Heart left ventricle (tissue), 16 donors: ENCODE data around the gene CDCP2. TPM values are rescaled to one million over a fixed set of nuclear protein-coding genes. Genes with fewer than 3 reads are reported as not detected.

Source experiments
- ATAC-seq, 4 donors: fragments of 200-7000 bp; cut with Tn5 transposase; one replicate each; pipeline ENCODE4 v1.9.1; 2020 to 2022; ENCODE audit warnings: moderate library complexity in 4 of 4, mild to moderate bottlenecking in 3 of 4, moderate number of reproducible peaks in 1 of 4
- DNase-seq, 5 donors: peaks; one replicate each; pipeline ENCODE4 v3.0.0-alpha.2; 2020
- H3K27ac ChIP-seq, 12 donors: fragments of 200-600 bp; sonication (generic) in 4 of 12; one replicate each; pipeline versions ENCODE4 v1.5.0 to v1.8.0; 2016 to 2022; ENCODE audit warnings: mild to moderate bottlenecking in 2 of 12
- H3K27me3 ChIP-seq, 9 donors: fragments of 200-600 bp; sonication (generic) in 2 of 9; one replicate each; pipeline versions ENCODE4 v1.5.1 to v1.8.0; 2016 to 2022; ENCODE audit warnings: mild to moderate bottlenecking in 3 of 9
- H3K36me3 ChIP-seq, 9 donors: fragments of 200-600 bp; sonication (generic) in 2 of 9; one replicate each; pipeline versions ENCODE4 v1.5.0 to v1.8.0; 2018 to 2022; ENCODE audit warnings: mild to moderate bottlenecking in 2 of 9
- H3K4me1 ChIP-seq, 12 donors: fragments of 200-600 bp; sonication (generic) in 4 of 12; one replicate each; pipeline versions ENCODE4 v1.5.0 to v1.8.0; 2016 to 2022; ENCODE audit warnings: mild to moderate bottlenecking in 3 of 12
- H3K4me3 ChIP-seq, 12 donors: fragments of 200-600 bp; sonication (generic) in 4 of 12; one replicate each; pipeline versions ENCODE4 v1.5.0 to v1.8.0; 2017 to 2022; ENCODE audit warnings: mild to moderate bottlenecking in 9 of 12, moderate library complexity in 4 of 12
- H3K9me3 ChIP-seq, 12 donors: fragments of 200-600 bp; sonication (generic) in 4 of 12; one replicate each; pipeline versions ENCODE4 v1.5.0 to v1.8.0; 2016 to 2022; ENCODE audit warnings: mild to moderate bottlenecking in 1 of 12
- CTCF ChIP-seq, 12 donors: fragments of 200-600 bp; sonication (generic) in 4 of 12; IDR thresholded peaks; one replicate each; pipeline versions ENCODE4 v1.5.0 to v1.8.0; 2018 to 2022; ENCODE audit warnings: antibody characterized with exemption in 12 of 12, mild to moderate bottlenecking in 5 of 12
- POLR2A ChIP-seq, 2 donors: fragments of 450-650 bp; IDR thresholded peaks; one replicate each; pipeline ENCODE4 v1.6.1; 2017; ENCODE audit warnings: antibody characterized with exemption in 2 of 2, mild to moderate bottlenecking in 2 of 2, moderate library complexity in 2 of 2
- WGBS, 4 donors: extraction: QIAGEN DNeasy Blood & Tissue Kit in 2 of 4; methylation state at CpG; one replicate each; pipeline versions ENCODE4 v1.1.5 to v1.1.7; 2013 to 2018; 5-methylcytosine and 5-hydroxymethylcytosine counted together
- intact Hi-C, 10 donors: fragments of 100-400 bp; cut with DNase I; formaldehyde crosslinking; loops; one replicate each; pipeline versions ENCODE4 v1.11.1 to v1.14.2; 2022
- polyA plus RNA-seq, 2 donors: library from polyadenylated mRNA; stranded (reverse); fragments of 200-250 nt; gene quantifications; one replicate each; pipeline ENCODE4 v1.2.3, GENCODE V29; 2013
- total RNA-seq, 9 donors: library from RNA; depleted of rRNA in 2 of 9; stranded (reverse); fragments of >200 nt in 2 of 9; fragmentation: NEBNext Ultra II Directional in 3 of 9; extraction: Animal tissue kit (Norgen Biotek cat#: 25700) in 3 of 9; gene quantifications; one replicate each; pipeline versions ENCODE4 v1.1.0 to v1.2.4, GENCODE V29; 2016 to 2023
- donor health status: ischemic (EF 13 %, LVEDD 7.1; RV severe dilation, severe dysfunction).
- donor health status: healthy with polysubstance abuse.
- donor health status: DM: no; HTN: yes; CAD: no.
- donor health status: DM: no; HTN: no; CAD: no.
- donor health status: ischemic (EF 25% LVEDD 6.9; RV normal size, moderate dysfunction).
- donor health status: ischemic (EF 25% LVEDD 5.7; RV mildly dilated, moderate dysfunction).
- donor health status: healthy.
- donor health status: DM: yes; HTN: yes; CAD: no.
- donor health status: ischemic (EF 35%, LVEDD 5.7; RV mildly dilated, moderate dysfunction).
- donor health status: nonischemic (EF 11% LVEDD 7.7; RV severe dilation, severe dysfunction).
- donor health status: DM: yes; HTN: yes; CAD: no.
- donor health status: PGD.
- donor health status: ischemic (EF 29% LVEDD 5.4; RV normal size, mild dysfunction).
- donor health status: nonischemic (EF 23%, LVEDD 6.1; RV moderate dilation, normal function).

Gene CDCP2
- total and polyA plus RNA-seq, 11 donors: 0.29 TPM; not detected in 10

DNA sequence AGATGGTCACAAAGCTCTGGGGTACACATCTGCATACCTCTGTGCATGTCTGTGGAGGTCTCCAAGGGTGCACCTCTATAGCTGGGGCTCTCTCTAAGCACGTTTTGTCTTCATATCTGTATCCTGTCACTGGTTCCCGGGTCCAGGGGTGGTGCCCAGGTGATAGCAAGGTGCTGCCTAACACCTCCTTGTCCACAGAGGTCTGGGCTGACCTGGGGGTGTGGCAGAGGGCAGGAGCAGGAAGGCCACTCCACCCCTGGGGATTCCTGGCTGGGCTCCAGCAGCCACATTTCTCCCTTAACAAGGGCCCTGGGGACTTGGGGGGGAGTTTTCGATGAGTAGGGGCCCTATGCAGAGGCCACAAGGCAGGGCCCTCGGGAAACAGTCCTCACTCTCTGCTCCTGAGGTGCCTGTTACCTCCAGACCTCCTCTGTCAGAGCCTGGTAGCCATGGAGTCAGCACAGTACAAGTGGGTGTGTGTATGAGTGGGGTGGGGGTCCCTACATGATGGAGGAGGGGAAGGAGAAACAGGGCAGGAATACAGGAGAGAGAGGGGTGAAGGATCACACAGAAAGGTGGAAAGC is 7.0 kb upstream of the CDCP2 start:
- Histone ChIP-seq H3K9me3 (no peaks in the 10 kb centered on the region), H3K27ac (no peak overlapping the region), H3K36me3 (no peaks in the 10 kb centered on the region), H3K27me3 (no peaks in the 10 kb centered on the region), H3K4me1 (peaks cover 0 to 7% (median 0%) of the 10 kb centered on the region in 12 donors), H3K4me3 (no peak overlapping the region)
- ATAC-seq: peak in 1 of 4 donors; percentile 27
- DNase-seq: no peak
- TF ChIP-seq POLR2A (IDR thresholded peaks at IDR 0.05): no peak
- intact Hi-C loops: no loop called here
- 57 to 73% (median 70%) methylated on average over 3 to 4 of the region's 4 CpGs for WGBS, 4 donors

DNA sequence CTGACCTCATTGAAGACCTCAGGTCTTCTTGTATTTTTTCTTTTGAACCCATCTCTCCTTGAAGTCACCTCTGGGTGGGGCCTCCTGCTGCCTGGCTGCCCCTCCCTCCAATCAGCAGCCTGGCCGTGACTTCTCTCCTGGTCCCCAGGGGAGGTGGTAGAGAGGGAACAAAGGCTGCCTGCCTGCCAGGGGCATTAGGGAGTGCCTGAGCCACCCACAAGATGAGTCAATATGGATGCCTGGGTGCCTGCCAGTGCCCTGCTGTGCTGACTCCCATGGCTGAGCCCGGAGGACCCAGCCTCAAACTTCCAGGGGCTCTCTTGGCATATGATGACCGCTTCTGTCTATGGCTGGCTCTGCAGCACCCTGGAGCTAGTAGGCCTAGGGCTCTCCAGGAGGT is 5.3 kb upstream of the CDCP2 start:
- Histone ChIP-seq H3K27me3 (no peaks in the 10 kb centered on the region), H3K36me3 (no peaks in the 10 kb centered on the region), H3K4me3 (no peak overlapping the region), H3K9me3 (no peaks in the 10 kb centered on the region), H3K4me1 (peaks cover 0 to 14% (median 3%) of the 10 kb centered on the region in 12 donors), H3K27ac (no peak overlapping the region)
- 89 to 96% (median 90%) methylated on average over 3 of the region's 3 CpGs for WGBS, 4 donors
- ATAC-seq (peak in 1 of 4 donors; percentile 32), DNase-seq (no peak)
- TF ChIP-seq POLR2A (IDR thresholded peaks at IDR 0.05) (no peak), CTCF (IDR thresholded peaks at IDR 0.05) (no peak)
- intact Hi-C loops: no loop called here

DNA sequence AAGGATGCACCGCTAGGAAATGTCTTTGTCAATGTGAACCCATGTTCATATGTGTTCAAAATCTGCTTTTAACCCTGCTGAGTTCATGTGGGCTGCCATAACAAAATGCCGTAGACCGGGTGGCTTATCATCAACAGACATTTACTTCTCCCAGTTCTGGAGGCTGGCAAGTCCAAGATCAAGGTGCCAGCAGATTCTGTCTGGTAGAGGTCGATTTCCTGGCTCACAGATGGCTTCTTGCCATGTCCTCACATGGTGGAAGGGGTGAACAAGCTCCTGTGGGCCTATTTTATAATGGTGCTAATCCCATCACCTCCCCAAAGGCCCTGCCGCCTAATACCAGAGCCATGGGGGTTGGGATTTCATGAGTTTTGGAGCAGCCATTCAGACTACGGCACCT is 4.6 kb upstream of the CDCP2 start:
- 84 to 96% (median 92%) methylated on average over 6 of the region's 6 CpGs for WGBS, 4 donors
- no peak for DNase-seq
- Histone ChIP-seq H3K4me1 (peaks cover 0 to 14% (median 3%) of the 10 kb centered on the region in 12 donors), H3K9me3 (no peaks in the 10 kb centered on the region), H3K27me3 (no peaks in the 10 kb centered on the region), H3K36me3 (no peaks in the 10 kb centered on the region), H3K27ac (no peak overlapping the region), H3K4me3 (no peak overlapping the region)
- TF ChIP-seq POLR2A (IDR thresholded peaks at IDR 0.05): no peak
- TF ChIP-seq CTCF (IDR thresholded peaks at IDR 0.05): no peak
- ATAC-seq: no peak
- intact Hi-C loops: no loop called here

- intact Hi-C loops: no loop called here
- Histone ChIP-seq H3K4me3 (no peak overlapping the region), H3K36me3 (no peaks in the 10 kb centered on the region), H3K27ac (no peak overlapping the region), H3K4me1 (peaks cover 0 to 14% (median 3%) of the 10 kb centered on the region in 12 donors), H3K9me3 (no peaks in the 10 kb centered on the region), H3K27me3 (no peaks in the 10 kb centered on the region)
- DNase-seq (no peak), ATAC-seq (no peak)
- TF ChIP-seq POLR2A (IDR thresholded peaks at IDR 0.05) (no peak), CTCF (IDR thresholded peaks at IDR 0.05) (no peak)
- WGBS, 4 donors: 89 to 95% (median 94%) methylated on average over 7 of the region's 7 CpGs
Observed at GRCh38 chr1:54156986-54157385, 4.2 kb upstream of the CDCP2 start.

DNA sequence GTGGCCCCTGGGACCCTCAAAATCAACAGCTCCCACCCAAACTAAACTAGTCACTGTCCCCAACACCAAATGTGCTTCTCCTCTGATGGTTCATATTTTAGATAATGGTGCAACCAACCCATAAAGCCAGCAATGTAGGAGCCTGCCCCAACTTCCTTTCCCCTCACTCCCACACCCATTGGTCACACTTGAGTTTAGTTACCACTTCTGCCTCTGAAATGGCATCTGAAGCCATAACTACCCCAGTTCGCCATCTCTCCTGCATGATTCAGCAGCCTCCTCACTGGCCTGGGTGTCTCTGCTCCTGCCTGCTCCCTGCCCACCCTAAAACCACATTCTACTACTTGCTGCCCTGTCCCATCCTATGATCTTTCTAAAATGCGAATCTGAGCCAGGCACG is 3.4 kb upstream of the CDCP2 start:
- TF ChIP-seq CTCF (IDR thresholded peaks at IDR 0.05) (no peak), POLR2A (IDR thresholded peaks at IDR 0.05) (no peak)
- H3K27ac ChIP-seq: no peak overlapping the region
- DNase-seq (no peak), ATAC-seq (no peak)
- H3K4me3 ChIP-seq: no peak overlapping the region
- peaks cover 0 to 14% (median 3%) of the 10 kb centered on the region in 12 donors for H3K4me1 ChIP-seq
- no peaks in the 10 kb centered on the region for H3K36me3 ChIP-seq
- 86 to 95% (median 92%) methylated on average over 3 of the region's 3 CpGs for WGBS, 4 donors
- intact Hi-C loops: no loop called here
- no peaks in the 10 kb centered on the region for H3K27me3 ChIP-seq
- H3K9me3 ChIP-seq: no peaks in the 10 kb centered on the region
